Activated B cell treated with CpG ODN at 0.5 μM for 24 hours (primary cell): ENCODE data around the gene FGD3. TPM values are rescaled to one million over a fixed set of nuclear protein-coding genes. Genes with fewer than 3 reads are reported as not detected.
A peak's percentile ranks its signal among the peaks of the same experiment; 100 is the strongest.

Experiments
- ATAC-seq: fragments of 200-7000 bp; cut with Tn5 transposase; one replicate; pipeline ENCODE4 v1.10.0; 2021; ENCODE audit warnings: low read depth, mild to moderate bottlenecking, moderate library complexity
- CTCF ChIA-PET: fragments of 350-600 bp; sonication (Branson Sonifier 250); formaldehyde crosslinking; loops from one replicate; lab custom pipeline; 2021; ENCODE audit warnings: antibody characterized with exemption; lab: Charles Lee
- POLR2A ChIA-PET: fragments of 350-600 bp; sonication (Branson Sonifier 250); formaldehyde crosslinking; loops from one replicate; lab custom pipeline; 2021; ENCODE audit warnings: antibody characterized with exemption; lab: Charles Lee
- DNase-seq: peaks from one replicate; pipeline ENCODE4 v3.0.0; 2022
- H3K27ac Mint-ChIP-seq: one replicate; pipeline ENCODE4 v1.8.0; 2020; ENCODE audit warnings: mixed read lengths
- H3K27me3 Mint-ChIP-seq: one replicate; pipeline ENCODE4 v1.8.0; 2021; ENCODE audit warnings: mixed read lengths
- H3K36me3 Mint-ChIP-seq: one replicate; pipeline ENCODE4 v1.8.0; 2021; ENCODE audit warnings: low read depth, mixed read lengths
- H3K4me1 Mint-ChIP-seq: one replicate; pipeline ENCODE4 v1.8.0; 2021; ENCODE audit warnings: mixed read lengths
- H3K4me3 Mint-ChIP-seq: one replicate; pipeline ENCODE4 v1.8.0; 2020; ENCODE audit warnings: mild to moderate bottlenecking, mixed read lengths
- H3K9me3 Mint-ChIP-seq: one replicate; pipeline ENCODE4 v1.8.0; 2020; ENCODE audit warnings: mixed read lengths
- CTCF ChIP-seq: fragments of 200-600 bp; IDR thresholded peaks from one replicate; pipeline ENCODE4 v1.8.0; 2022; ENCODE audit warnings: antibody characterized with exemption, mild to moderate bottlenecking
- intact Hi-C: fragments of 100-400 bp; cut with micrococcal nuclease; formaldehyde crosslinking; loops from one replicate; pipeline ENCODE4 v1.15.1; 2024
- total RNA-seq: library from RNA; stranded (reverse); gene quantifications from 2 replicates; pipeline ENCODE4 v1.2.3, GENCODE V29; 2022

FGD3 gene
- total RNA-seq, 1 donor from 2014 or later, result 61.9 TPM

DNA sequence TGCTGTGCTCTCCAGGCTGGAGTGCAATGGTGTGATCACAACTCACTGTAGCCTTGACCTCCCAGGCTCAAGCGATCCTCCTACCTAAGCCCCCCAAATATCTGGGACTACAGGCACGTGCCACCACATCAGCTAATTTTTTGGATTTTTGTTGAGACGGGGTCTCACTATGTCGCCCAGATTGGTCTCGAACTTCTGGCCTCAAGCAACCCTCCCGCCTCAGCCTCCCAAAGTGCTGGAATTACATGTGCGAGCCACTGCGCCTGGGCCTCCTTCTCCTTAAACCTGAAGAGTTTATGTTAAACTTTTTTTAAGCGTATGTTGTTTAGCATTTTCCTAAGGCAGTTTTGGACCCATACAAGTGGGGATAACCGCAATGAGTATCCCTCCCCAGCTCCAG is 80.4 kb downstream of the FGD3 start:
- no peak for DNase-seq
- Mint-ChIP-seq H3K27me3 (no peaks in the 10 kb centered on the region), H3K4me1 (peaks cover 55% of the 10 kb centered on the region), H3K9me3 (no peaks in the 10 kb centered on the region), H3K4me3 (no peak overlapping the region), H3K36me3 (peaks cover 71% of the 10 kb centered on the region), H3K27ac (peak overlapping the region; percentile 74)
- ChIA-PET CTCF (interaction anchor here (0.8 kb wide), 1 partner anchor 41 kb away, joined by 4 read pairs; no protein-coding TSS in a partner anchor), POLR2A (interaction anchor here (0.5 to 2.2 kb wide), 12 partner anchors 9 to 106 kb away, joined by 3 to 19 read pairs (median 6); partner anchors contain the start of genes CARD19 and NINJ1)
- TF ChIP-seq CTCF, result no peak
- no peak for ATAC-seq
- intact Hi-C loops, result loop anchor here (1.0 to 2.0 kb wide), 3 partner anchors 31 to 67 kb away; partner anchors contain the start of gene SUSD3

DNA sequence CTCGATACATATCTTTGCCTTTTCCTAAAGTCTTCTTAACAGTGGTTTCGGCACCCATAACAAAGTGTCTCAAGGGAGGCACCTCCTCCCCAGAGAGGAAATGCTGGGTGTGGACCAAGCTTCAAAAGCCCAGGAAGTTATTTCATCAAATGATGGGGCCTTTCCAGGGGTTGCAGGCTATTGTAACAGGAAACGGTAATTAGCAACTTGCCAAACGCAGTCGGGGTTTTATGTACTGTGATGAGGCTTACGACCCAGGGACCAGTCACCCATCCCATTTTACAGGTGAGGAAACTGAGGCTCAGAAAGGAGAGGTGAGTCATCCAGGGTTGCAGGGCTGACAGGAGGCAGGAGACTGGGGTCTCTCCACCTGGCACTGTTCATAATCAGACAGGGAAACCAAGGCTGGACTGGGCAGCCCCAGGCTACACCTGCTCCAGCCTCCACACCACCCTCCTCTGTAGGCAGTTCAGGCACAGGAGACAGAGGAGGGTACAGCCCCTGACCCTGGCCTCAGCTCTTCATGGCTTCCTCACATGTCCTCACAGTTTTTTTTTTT is 81.2 kb downstream of the FGD3 start:
- ChIA-PET POLR2A (interaction anchor here (0.5 to 2.2 kb wide), 18 partner anchors 9 to 356 kb away, joined by 3 to 19 read pairs (median 5); partner anchors contain the start of genes CARD19 and NINJ1), CTCF (no interaction called here)
- intact Hi-C loops, result loop anchor here (1.0 to 2.0 kb wide), 3 partner anchors 30 to 66 kb away; partner anchors contain the start of gene SUSD3
- H3K27me3 Mint-ChIP-seq, result no peaks in the 10 kb centered on the region
- ATAC-seq, result peak; percentile 89
- peak; percentile 36 for DNase-seq
- no peak for TF ChIP-seq CTCF
- H3K27ac Mint-ChIP-seq, result peak overlapping the region; percentile 76
- peaks cover 69% of the 10 kb centered on the region for H3K36me3 Mint-ChIP-seq
- no peaks in the 10 kb centered on the region for H3K9me3 Mint-ChIP-seq
- peaks cover 57% of the 10 kb centered on the region for H3K4me1 Mint-ChIP-seq
- H3K4me3 Mint-ChIP-seq, result peak overlapping the region; percentile 73

- H3K27ac Mint-ChIP-seq, result no peak overlapping the region
- ATAC-seq (no peak), DNase-seq (no peak)
- H3K4me3 Mint-ChIP-seq, result no peak overlapping the region
- no peaks in the 10 kb centered on the region for H3K9me3 Mint-ChIP-seq
- TF ChIP-seq CTCF, result no peak
- H3K36me3 Mint-ChIP-seq, result peaks cover 70% of the 10 kb centered on the region
- intact Hi-C loops, result no loop called here
- peaks cover 56% of the 10 kb centered on the region for H3K4me1 Mint-ChIP-seq
- ChIA-PET POLR2A (no interaction called here), CTCF (no interaction called here)
- H3K27me3 Mint-ChIP-seq, result no peaks in the 10 kb centered on the region
These were observed 83.6 kb downstream of the FGD3 start for GRCh38 chr9:93030642-93031628.

DNA sequence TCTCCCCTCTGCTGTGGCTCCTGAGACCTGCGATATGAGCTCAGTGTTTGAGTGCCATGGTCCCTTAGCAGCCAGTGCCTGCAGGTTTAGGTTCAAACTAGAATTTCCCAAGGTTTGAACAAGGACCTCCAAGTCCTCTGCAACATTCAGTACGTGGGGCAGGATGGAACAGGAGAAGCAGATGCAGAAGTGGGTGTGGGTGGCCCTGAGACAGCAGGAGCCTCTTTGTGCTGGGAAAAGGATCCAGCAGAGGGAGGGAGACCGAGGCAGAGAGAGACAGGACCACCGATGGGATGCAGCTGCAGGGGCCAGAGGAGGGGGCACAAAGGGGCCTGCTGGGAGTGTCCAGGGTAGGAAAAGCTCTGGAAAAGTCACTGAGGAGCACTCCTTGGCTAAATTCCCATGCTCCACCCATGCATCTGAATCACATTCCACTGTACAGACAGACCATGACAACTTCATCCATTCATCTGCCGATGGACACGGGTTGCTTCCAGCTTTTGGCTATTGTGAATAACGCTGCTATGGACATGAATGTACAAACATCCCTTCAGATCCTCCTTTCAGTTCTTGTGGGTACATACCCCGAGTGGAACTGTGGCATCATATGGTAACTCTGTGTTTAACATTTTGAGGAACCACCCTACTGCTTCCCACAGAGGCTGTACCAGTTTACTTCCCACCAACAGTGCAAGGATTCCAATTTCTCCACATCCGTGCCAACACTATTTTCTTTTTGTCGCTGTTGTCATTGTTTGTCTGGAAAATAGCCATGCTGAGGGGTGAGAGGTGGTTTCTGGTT is 84.5 kb downstream of the FGD3 start:
- Mint-ChIP-seq H3K27ac (peak overlapping the region; percentile 63), H3K4me1 (peaks cover 54% of the 10 kb centered on the region), H3K27me3 (no peaks in the 10 kb centered on the region), H3K9me3 (no peaks in the 10 kb centered on the region), H3K4me3 (no peak overlapping the region), H3K36me3 (peaks cover 72% of the 10 kb centered on the region)
- DNase-seq (no peak), ATAC-seq (no peak)
- TF ChIP-seq CTCF, result no peak
- ChIA-PET CTCF (no interaction called here), POLR2A (no interaction called here)
- intact Hi-C loops, result no loop called here
